Measurements from ENCODE around the gene RAB7B.

Gene RAB7B

GRCh38 chr1:205980237-205980870, 22.8 kb downstream of the RAB7B start:
- no peaks in the 10 kb centered on the region for H3K9me2 ChIP-seq (replicated peaks; ENCODE audit: control insufficient read depth, low read length)
- H3K4me2 ChIP-seq (ENCODE audit: low read length) = no peak overlapping the region
- TF ChIP-seq, protein P1, sequence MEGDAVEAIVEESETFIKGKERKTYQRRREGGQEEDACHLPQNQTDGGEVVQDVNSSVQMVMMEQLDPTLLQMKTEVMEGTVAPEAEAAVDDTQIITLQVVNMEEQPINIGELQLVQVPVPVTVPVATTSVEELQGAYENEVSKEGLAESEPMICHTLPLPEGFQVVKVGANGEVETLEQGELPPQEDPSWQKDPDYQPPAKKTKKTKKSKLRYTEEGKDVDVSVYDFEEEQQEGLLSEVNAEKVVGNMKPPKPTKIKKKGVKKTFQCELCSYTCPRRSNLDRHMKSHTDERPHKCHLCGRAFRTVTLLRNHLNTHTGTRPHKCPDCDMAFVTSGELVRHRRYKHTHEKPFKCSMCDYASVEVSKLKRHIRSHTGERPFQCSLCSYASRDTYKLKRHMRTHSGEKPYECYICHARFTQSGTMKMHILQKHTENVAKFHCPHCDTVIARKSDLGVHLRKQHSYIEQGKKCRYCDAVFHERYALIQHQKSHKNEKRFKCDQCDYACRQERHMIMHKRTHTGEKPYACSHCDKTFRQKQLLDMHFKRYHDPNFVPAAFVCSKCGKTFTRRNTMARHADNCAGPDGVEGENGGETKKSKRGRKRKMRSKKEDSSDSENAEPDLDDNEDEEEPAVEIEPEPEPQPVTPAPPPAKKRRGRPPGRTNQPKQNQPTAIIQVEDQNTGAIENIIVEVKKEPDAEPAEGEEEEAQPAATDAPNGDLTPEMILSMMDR (IDR thresholded peaks at IDR 0.05; ENCODE audit: low read depth, low read length, poor library complexity, severe bottlenecking) = no peak
- no peak for TF ChIP-seq EZH2phosphoT487 (IDR thresholded peaks at IDR 0.05; ENCODE audit: borderline replicate concordance, low read length)
- H3K4me3 ChIP-seq (ENCODE audit: low read length) = no peak overlapping the region
- H3K27me3 ChIP-seq (ENCODE audit: control insufficient read depth, low read length) = 0 out of 2 replicates have a peak, but pooled peaks cover 3% of the 10 kb centered on the region
- H3K79me2 ChIP-seq (ENCODE audit: control insufficient read depth, low read length) = no peaks in the 10 kb centered on the region
- no peaks in the 10 kb centered on the region for H4K20me1 ChIP-seq (ENCODE audit: control insufficient read depth, insufficient read depth, low read depth, low read length)
- H3K27ac ChIP-seq (ENCODE audit: low read depth, low read length) = no peak overlapping the region
- H3K4me1 ChIP-seq (ENCODE audit: control insufficient read depth, low read length) = no peaks in the 10 kb centered on the region
- H3K9me3 ChIP-seq (ENCODE audit: control insufficient read depth, insufficient read depth, low read length) = no peaks in the 10 kb centered on the region
- H3K36me3 ChIP-seq (ENCODE audit: control insufficient read depth, low read length) = no peaks in the 10 kb centered on the region
- no peaks in the 10 kb centered on the region for H3F3A ChIP-seq (ENCODE audit: control insufficient read depth, insufficient read depth)

DNA sequence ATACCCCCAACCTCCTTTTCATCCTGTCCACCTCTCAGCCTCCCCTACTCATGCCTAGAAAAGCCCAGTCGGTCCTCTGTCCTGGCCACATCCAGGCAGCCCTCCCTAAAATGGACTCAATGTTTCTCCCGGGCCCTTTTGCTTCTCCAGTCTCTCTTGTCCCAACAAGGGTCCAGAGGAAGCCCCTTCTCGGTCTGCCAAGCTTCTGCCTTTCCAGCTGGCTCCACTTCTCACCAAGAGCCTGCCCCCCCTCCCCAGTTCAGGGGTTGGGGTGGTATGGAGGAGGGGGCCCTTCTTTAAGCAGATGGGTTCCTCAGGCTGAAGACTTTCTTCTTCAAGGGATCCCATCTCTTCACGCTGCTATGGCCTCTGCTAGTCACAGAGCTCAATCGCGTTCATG, 23.9 kb downstream of the RAB7B start:
- Histone ChIP-seq H3K27ac (ENCODE audit: low read depth, low read length) (no peak overlapping the region), H3K79me2 (ENCODE audit: control insufficient read depth, low read length) (no peaks in the 10 kb centered on the region), H3K9me2 (replicated peaks; ENCODE audit: control insufficient read depth, low read length) (no peaks in the 10 kb centered on the region), H3K4me3 (ENCODE audit: low read length) (no peak overlapping the region), H3K36me3 (ENCODE audit: control insufficient read depth, low read length) (no peaks in the 10 kb centered on the region), H3K27me3 (ENCODE audit: control insufficient read depth, low read length) (0 out of 2 replicates have a peak, but pooled peaks cover 3% of the 10 kb centered on the region), H3K9me3 (ENCODE audit: control insufficient read depth, insufficient read depth, low read length) (no peaks in the 10 kb centered on the region), H4K20me1 (ENCODE audit: control insufficient read depth, insufficient read depth, low read depth, low read length) (no peaks in the 10 kb centered on the region), H3F3A (ENCODE audit: control insufficient read depth, insufficient read depth) (no peaks in the 10 kb centered on the region), H3K4me2 (ENCODE audit: low read length) (no peak overlapping the region), H3K4me1 (ENCODE audit: control insufficient read depth, low read length) (no peaks in the 10 kb centered on the region)
- no peak for TF ChIP-seq EZH2phosphoT487 (IDR thresholded peaks at IDR 0.05; ENCODE audit: borderline replicate concordance, low read length)
- TF ChIP-seq, protein P1 (IDR thresholded peaks at IDR 0.05; ENCODE audit: low read depth, low read length, poor library complexity, severe bottlenecking) = no peak

DNA sequence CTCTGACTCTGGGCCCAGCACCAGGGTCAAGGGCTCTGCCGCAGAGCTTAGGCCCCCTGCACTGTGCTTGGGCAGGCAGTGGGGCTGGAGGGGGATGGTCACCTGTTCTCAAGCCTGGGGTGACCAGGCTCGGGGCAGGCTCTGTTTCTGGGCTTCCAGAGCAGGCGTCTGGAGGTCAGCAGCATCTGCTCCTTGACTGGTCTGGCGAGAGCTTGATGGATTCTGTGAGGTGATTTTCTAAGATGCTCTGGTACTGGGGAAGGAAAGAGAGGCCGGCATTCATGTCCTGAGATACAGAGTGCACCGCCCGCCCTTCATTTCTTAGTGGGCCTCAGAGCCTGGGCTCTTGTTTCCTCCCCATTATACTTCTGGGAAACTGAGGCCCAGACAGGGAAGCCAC, 24.5 kb downstream of the RAB7B start:
- H3F3A ChIP-seq (ENCODE audit: control insufficient read depth, insufficient read depth) = no peaks in the 10 kb centered on the region
- no peak overlapping the region for H3K4me3 ChIP-seq (ENCODE audit: low read length)
- no peaks in the 10 kb centered on the region for H4K20me1 ChIP-seq (ENCODE audit: control insufficient read depth, insufficient read depth, low read depth, low read length)
- no peaks in the 10 kb centered on the region; the same call in 1 of the 2 replicates for H3K9me3 ChIP-seq (ENCODE audit: control insufficient read depth, insufficient read depth, low read length)
- 0 out of 2 replicates have a peak, but pooled peaks cover 3% of the 10 kb centered on the region for H3K27me3 ChIP-seq (ENCODE audit: control insufficient read depth, low read length)
- no peak for TF ChIP-seq EZH2phosphoT487 (IDR thresholded peaks at IDR 0.05; ENCODE audit: borderline replicate concordance, low read length)
- TF ChIP-seq, protein P1 (IDR thresholded peaks at IDR 0.05; ENCODE audit: low read depth, low read length, poor library complexity, severe bottlenecking) = no peak
- H3K4me2 ChIP-seq (ENCODE audit: low read length) = no peak overlapping the region
- no peaks in the 10 kb centered on the region for H3K79me2 ChIP-seq (ENCODE audit: control insufficient read depth, low read length)
- no peaks in the 10 kb centered on the region for H3K9me2 ChIP-seq (replicated peaks; ENCODE audit: control insufficient read depth, low read length)
- no peaks in the 10 kb centered on the region for H3K36me3 ChIP-seq (ENCODE audit: control insufficient read depth, low read length)
- no peak overlapping the region for H3K27ac ChIP-seq (ENCODE audit: low read depth, low read length)
- H3K4me1 ChIP-seq (ENCODE audit: control insufficient read depth, low read length) = no peaks in the 10 kb centered on the region
